Fibroblast of pulmonary artery (primary cell): ENCODE data around the gene PIGL.
A peak's percentile ranks its signal among the peaks of the same experiment; 100 is the strongest.

Experiments
- DNase-seq: peaks from one replicate; pipeline ENCODE4 v3.0.0-alpha.2; 2010; ENCODE audit warnings: low read depth
- H3K4me3 ChIP-seq: replicated peaks from 2 replicates; pipeline ENCODE4 v1.5.1; 2011; ENCODE audit warnings: low read depth, mild to moderate bottlenecking, control low read depth, low read length, moderate library complexity
- TF ChIP-seq, protein P1 (sequence below): IDR thresholded peaks from 2 replicates; pipeline ENCODE4 v1.5.1; 2011; ENCODE audit warnings: mild to moderate bottlenecking, control low read depth, low read length, inconsistent platforms; ENCODE audit errors: missing control alignments

Gene PIGL

DNA sequence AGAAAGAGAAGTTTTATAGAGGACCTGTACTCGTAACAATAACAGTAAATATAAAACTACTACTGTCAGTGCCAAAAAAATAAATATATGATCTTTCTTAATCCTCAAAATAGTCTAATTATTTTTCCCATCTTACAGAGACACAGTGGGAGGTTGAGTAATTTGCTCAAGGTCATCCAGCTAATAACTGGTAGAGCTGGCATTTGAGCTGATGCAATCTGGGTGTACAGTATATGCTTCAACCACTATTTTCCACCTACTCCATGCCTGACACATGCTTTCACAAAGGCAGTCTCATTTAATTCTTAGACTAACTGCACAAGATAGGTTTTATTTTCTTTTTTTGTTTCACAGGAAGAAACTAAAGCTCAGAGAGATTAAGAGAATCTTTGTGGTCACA is 33.6 kb downstream of the PIGL start:
- TF ChIP-seq, protein P1, sequence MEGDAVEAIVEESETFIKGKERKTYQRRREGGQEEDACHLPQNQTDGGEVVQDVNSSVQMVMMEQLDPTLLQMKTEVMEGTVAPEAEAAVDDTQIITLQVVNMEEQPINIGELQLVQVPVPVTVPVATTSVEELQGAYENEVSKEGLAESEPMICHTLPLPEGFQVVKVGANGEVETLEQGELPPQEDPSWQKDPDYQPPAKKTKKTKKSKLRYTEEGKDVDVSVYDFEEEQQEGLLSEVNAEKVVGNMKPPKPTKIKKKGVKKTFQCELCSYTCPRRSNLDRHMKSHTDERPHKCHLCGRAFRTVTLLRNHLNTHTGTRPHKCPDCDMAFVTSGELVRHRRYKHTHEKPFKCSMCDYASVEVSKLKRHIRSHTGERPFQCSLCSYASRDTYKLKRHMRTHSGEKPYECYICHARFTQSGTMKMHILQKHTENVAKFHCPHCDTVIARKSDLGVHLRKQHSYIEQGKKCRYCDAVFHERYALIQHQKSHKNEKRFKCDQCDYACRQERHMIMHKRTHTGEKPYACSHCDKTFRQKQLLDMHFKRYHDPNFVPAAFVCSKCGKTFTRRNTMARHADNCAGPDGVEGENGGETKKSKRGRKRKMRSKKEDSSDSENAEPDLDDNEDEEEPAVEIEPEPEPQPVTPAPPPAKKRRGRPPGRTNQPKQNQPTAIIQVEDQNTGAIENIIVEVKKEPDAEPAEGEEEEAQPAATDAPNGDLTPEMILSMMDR = no peak
- peak; percentile 48 for DNase-seq
- no peak overlapping the region for H3K4me3 ChIP-seq

DNA sequence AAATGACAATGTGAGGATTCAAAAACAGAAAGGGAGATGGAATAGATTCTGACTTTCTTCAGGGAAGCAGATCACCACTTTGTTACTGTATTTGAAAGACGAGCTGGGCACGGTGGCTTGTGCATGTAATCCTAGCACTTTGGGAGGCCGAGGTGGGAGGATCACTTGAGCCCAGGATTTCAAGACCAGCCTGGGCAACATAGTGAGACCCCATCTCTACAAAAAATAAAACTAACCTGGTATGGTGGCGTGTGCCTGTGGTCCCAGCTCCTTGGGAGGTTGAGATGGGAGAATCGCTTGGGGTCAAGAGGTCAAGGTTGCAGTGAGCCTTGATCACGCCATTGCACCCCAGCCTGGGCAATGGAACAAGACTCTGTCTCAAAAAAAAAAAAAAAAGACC is 34.0 kb downstream of the PIGL start:
- TF ChIP-seq, protein P1 = no peak
- no peak for DNase-seq

DNA sequence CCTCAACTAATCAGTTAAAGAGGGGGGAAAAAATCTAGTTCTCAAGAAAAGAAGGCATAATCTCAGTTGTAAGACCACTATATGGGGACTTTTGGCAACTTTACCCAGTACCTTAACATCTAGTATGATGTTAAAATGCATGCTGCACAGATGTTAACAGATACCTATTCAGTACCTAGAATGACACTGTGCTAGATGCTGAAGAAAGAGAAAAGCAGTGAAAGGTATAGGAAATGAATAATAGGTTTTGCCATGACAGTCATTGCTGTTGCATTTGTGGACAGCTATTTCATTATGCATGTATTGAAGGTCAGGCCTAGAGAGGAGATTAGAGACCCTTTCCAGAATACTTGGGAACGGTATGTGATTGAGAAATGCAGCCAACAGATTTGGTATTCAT is 34.5 kb downstream of the PIGL start:
- TF ChIP-seq, protein P1 = no peak
- H3K4me3 ChIP-seq = no peak overlapping the region
- no peak for DNase-seq

More for the DNA sequence above, 34.0 kb downstream of the PIGL start:
- H3K4me3 ChIP-seq = no peak overlapping the region

DNA sequence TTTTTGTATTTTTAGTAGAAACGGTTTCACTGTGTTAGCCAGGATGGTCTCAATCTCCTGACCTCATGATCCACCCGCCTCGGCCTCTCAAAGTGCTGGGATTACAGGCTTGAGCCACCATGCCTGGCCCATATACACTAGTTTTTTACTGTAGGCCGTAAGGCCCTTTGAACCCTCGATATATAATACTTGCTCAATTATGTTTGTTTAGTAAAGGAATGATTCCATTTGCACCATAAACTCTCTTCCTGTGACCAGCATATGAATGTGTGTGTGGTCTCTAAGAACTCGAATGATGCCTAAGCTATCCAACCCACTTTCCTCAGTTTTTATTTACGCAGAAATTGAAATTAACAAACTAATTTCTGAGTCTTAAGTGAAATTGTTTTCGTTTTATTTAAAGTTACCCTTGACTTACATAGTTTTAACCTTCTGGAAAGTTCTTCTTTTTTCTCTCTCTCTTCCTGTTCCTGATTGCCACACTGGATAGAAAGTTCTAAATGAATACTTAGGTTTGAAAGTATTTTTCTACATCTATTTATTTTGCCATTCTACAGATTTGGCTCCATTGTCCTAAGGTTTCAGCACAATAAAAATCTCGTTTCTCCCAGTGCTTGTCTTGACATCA is 37.9 kb downstream of the PIGL start:
- DNase-seq = no peak
- no peak overlapping the region for H3K4me3 ChIP-seq
- TF ChIP-seq, protein P1 = no peak

DNA sequence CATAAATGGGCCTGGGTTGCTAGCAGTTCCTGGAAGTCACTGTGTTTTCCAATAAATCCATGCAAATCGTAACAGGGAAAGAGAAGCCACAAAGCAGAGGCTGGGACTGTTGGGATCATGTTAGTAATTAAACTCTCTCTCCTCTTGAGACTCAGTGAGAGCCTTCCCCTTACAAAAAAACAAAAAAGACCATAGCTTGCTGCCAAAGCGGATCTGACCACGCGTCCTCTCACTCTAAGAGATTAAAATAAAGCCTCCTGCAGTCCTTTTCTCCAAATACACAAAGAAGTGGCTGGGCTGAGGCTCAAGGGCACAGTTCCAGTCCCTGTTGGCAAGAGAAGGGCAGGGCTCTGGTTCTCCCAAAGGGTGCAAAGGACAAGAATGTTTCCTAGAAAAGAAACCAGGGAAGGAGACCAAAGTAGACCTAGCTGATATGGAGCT is 38.5 kb downstream of the PIGL start:
- H3K4me3 ChIP-seq = peak overlapping the region; percentile 18
- DNase-seq = peak; percentile 63

DNA sequence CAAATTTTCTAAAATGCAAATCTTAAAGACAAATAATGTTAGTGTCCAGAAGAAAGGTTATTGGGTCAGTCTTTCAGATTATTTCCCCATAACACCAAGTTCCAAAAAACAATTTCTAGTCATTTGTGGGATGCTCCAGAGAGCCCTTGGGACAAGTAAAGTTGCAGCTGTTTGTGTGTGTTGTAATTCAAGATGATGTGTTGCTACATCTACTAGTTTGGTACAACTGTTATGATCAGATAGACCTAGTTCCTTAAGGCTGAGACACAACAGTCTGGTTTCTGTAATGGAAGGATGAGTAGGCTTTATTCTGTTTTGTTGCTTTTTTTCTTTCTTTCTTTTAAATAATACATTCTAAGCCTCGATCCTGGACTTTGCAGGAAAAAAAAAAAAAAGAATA is 41.9 kb downstream of the PIGL start:
- TF ChIP-seq, protein P1 = no peak
- H3K4me3 ChIP-seq = no peak overlapping the region
- peak; percentile 45 for DNase-seq

More for the DNA sequence above, 38.5 kb downstream of the PIGL start:
- TF ChIP-seq, protein P1 = no peak

DNA sequence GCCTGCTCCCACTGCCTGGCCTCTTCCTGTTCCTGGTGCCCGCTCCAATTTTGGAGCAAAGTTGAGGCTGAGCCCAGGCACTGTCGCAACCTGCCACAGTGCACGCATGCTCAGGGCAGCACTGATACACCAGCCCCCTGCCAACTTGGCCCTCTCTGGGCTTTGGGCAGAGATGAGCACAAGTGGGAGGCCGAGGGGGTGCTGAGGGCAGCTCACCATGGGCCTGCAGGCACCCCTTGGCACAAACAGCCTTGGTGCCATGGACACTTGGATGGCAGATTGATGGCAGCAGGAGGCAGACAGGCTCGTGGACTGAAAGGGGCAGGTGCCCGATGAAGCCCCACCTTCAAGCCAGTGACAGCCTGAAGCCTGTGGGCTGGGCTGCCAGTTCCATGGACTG is 42.9 kb downstream of the PIGL start:
- TF ChIP-seq, protein P1 = no peak

More for the DNA sequence above, 42.9 kb downstream of the PIGL start:
- no peak overlapping the region for H3K4me3 ChIP-seq
- no peak for DNase-seq
